NT2/D1 (cell line): ENCODE measurements around the gene MTRFR.

Source experiments
- SUZ12 ChIP-seq: IDR thresholded peaks from 2 replicates; pipeline ENCODE4 v1.6.1; 2011; ENCODE audit not compliant: insufficient read length, insufficient read depth; ENCODE audit errors: extremely low read depth
- YY1 ChIP-seq: IDR thresholded peaks from 2 replicates; pipeline ENCODE4 v1.6.1; 2011; ENCODE audit not compliant: insufficient read length, insufficient read depth
- ZNF274 ChIP-seq: IDR thresholded peaks from 2 replicates; pipeline ENCODE4 v1.6.1; 2011; ENCODE audit warnings: mild to moderate bottlenecking, low read depth, low read length

DNA sequence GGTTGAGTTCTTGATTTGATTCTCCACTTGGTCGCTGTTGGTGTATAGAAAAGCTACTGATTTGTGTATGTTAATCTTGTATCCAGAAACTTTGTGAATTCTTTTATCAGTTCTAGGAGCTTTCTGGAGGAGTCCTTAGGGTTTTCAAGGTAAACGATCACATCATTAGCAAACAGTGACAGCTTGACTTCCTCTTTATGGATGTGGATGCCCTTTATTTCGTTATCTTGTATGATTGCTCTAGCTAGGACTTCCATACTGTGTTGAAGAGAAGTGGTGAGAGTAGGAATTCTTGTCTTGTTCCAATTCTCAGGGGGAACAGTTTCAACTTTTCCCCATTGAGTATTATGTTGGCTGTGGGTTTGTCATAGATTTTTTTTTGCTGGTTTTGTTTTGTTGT lies 12.4 kb downstream of the MTRFR start:
- TF ChIP-seq YY1 = no peak
- no peak for TF ChIP-seq SUZ12
- TF ChIP-seq ZNF274 = no peak
